Measurements from ENCODE around the gene SEPTIN6.

Gene SEPTIN6

DNA sequence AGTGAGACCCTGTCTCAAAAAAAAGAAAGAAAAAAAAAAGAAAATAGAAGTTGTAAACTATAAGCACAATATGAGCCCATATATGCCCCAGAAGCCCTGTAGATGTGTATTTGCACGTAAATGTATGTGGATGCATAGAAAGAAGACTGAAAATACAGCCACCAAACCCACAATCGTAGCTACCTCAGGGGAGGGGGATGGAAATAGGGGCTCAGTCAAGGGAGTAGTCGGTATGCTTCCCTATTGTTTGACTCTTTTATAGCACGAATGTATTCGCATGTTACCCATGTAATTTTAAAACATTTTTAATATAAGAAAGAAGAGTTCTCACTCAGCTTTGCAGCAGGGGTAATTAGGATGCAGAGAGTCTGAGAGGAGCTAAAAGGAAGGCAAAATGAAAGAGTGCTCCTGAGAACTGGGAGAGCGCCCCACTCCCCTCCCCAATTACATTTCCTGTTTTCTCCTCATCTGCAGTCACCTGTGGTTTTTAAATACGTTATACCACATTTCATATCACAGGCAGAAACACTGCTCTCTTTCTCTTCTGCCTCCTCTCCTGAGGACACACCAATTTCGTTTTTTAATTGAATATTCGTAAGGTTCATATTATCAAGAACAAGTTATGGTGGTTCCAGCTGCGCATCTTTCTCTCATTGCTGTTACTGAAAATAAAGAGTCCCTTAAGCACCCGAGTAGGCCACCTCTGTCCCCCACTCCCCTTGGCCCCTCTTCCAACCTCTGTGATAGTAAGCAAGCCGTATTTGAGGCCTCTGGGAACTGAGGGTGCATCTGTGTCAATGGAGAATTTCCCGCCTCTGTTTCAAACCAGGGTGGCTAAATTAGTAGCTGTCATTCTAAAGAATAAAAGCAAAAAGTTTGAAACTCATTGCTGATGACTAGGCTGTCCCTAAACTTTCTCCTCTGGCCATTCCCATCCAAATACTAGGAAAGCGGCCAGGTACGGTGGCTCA, 10.7 kb downstream of the SEPTIN6 start:
- TF ChIP-seq, protein P1, sequence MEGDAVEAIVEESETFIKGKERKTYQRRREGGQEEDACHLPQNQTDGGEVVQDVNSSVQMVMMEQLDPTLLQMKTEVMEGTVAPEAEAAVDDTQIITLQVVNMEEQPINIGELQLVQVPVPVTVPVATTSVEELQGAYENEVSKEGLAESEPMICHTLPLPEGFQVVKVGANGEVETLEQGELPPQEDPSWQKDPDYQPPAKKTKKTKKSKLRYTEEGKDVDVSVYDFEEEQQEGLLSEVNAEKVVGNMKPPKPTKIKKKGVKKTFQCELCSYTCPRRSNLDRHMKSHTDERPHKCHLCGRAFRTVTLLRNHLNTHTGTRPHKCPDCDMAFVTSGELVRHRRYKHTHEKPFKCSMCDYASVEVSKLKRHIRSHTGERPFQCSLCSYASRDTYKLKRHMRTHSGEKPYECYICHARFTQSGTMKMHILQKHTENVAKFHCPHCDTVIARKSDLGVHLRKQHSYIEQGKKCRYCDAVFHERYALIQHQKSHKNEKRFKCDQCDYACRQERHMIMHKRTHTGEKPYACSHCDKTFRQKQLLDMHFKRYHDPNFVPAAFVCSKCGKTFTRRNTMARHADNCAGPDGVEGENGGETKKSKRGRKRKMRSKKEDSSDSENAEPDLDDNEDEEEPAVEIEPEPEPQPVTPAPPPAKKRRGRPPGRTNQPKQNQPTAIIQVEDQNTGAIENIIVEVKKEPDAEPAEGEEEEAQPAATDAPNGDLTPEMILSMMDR (IDR thresholded peaks at IDR 0.05), result no peak
- no peak for TF ChIP-seq ZFX (IDR thresholded peaks at IDR 0.05; ENCODE audit: borderline replicate concordance)
- H3K27ac ChIP-seq, result no peak overlapping the region

DNA sequence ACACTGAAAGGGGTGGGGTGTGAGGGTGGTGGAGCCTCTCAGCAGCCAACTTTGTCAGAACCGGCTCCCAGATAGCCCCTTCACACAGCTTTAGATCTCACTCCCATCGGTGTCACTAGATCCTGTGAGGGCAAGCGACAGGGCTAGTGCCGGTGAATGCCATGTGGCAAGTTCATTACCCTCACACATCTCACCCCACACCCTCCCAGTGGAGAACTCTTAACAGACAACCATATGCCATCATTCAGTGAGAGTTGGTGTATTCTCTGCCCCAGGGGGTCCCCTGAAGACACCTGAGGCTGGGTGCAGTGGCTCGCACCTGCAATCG, 15.3 kb downstream of the SEPTIN6 start:
- no peak for TF ChIP-seq ZFX (IDR thresholded peaks at IDR 0.05; ENCODE audit: borderline replicate concordance)
- TF ChIP-seq, protein P1 (IDR thresholded peaks at IDR 0.05), result no peak
- no peak overlapping the region for H3K27ac ChIP-seq

DNA sequence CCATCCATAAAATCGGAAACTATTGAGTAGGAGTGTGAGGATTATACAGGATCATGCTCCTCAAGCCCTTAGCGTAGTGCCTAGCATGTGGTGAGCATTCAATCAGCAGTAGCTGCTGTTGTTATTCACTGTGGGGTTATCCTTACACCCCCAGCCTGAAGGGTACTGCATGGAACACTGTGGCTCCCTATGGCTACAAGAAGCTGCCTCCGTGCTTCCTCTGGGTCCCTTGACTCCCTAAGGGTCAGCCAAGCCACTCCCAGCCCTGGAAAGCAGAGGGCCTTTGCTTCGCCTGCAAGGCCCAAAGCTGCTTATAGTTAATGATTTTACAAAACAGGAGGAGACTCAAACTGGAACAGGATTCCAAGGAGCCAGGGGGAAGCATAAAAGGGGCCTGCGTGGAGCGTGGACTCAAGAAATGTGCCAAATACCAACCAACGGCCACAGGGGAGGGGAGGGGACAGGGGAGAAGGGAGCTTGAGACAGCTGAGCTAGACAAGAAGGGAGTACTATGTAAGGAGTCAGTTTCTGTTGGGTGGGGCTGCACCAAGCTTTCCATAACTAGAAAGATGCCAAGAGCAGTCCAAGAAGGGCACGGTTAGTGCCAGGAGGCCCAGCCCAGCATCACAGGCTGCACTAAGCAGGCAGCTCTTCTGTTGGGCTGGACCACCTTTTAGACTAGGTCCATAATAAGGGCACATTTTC, 15.9 kb downstream of the SEPTIN6 start:
- no peak overlapping the region for H3K27ac ChIP-seq
- TF ChIP-seq, protein P1 (IDR thresholded peaks at IDR 0.05), result no peak
- no peak for TF ChIP-seq ZFX (IDR thresholded peaks at IDR 0.05; ENCODE audit: borderline replicate concordance)

DNA sequence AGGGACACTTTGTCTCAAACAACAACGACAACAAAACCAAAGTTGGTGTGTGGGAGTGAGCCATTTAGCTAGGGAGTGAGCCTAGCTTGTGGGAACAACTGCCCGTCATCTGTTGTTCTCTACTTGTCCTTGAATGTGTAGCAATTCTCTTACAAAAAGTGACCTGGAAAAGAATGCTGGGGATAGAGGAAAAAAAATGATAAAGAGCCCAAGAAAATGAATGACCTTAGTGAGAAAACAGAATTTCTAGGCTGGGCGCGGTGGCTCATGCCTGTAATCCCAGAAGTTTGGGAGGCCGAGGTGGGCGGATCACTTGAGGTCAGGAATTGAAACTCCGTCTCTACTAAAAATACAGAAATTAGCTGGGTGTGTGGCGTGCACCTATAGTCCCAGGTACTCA, 19.6 kb downstream of the SEPTIN6 start:
- TF ChIP-seq, protein P1 (IDR thresholded peaks at IDR 0.05), result no peak
- TF ChIP-seq ZFX (IDR thresholded peaks at IDR 0.05; ENCODE audit: borderline replicate concordance), result no peak
- H3K27ac ChIP-seq, result no peak overlapping the region

DNA sequence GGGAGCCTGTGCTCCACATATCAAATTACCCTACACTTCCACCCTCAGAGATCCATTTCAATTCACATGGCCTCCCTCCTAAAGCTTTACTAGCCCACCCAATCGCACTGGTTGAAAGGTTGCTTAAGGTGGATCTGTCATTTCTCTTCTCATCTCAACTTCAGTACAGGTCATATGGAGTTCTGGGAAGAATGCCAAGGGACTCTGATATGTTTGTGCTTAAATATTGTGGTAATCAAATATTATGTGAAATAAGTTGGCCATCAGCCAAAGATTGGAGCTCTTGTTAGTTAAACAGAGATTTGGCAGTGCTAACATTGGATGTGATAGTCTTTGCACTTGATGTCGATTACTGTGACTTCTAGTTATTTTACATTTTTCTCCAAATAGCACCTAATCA, 20.5 kb downstream of the SEPTIN6 start:
- H3K27ac ChIP-seq, result no peak overlapping the region
- TF ChIP-seq, protein P1 (IDR thresholded peaks at IDR 0.05), result no peak
- TF ChIP-seq ZFX (IDR thresholded peaks at IDR 0.05; ENCODE audit: borderline replicate concordance), result no peak

DNA sequence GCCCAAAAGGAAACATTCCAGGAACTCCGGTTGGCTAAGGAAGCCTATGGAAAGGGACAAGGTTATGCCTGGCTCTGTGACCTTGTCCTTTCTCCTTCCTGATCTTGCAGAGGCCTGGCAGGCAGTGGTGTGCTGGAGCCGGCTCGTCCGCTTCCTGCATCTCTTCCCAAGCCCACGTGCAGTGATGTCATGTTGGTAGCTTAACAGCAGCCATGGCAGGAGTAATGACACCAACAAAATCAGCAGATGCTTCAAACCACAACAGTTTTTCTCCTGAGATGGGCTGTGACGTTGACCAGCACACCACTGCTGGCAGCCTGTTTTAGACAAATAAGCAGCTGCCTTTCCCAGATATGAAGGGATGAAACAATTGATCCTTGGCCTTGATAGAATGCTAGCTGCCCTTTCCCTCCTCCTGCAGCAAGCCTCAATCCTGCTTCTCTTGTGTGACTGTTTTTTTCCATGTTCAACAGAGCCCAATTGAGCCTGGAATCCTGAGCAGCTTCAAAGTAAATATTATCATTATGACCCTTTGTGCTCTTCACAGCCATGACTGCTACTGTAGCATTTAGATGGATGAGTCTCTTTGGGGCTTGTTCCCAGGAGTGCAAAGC, 23.4 kb downstream of the SEPTIN6 start:
- no peak overlapping the region for H3K27ac ChIP-seq
- TF ChIP-seq, protein P1 (IDR thresholded peaks at IDR 0.05), result no peak
- TF ChIP-seq ZFX (IDR thresholded peaks at IDR 0.05; ENCODE audit: borderline replicate concordance), result no peak

All from 22Rv1 (cell line).